Endothelial cell of umbilical vein (primary cell): ENCODE measurements around the gene SENP6. TPM values are rescaled to one million over a fixed set of nuclear protein-coding genes. Genes with fewer than 3 reads are reported as not detected.

ENCODE experiments used
- BruUV-seq: library from RNA; stranded (reverse); fragments of 400-500 nt; replicated peaks from 2 replicates; lab custom pipeline; 2021; lab: Mats Ljungman, UMichigan
- CTCF ChIA-PET: fragments of 300-600, 350-600 bp; sonication (Branson Sonifier 250); formaldehyde crosslinking; loops from one replicate; lab custom pipeline; 2021; ENCODE audit warnings: antibody characterized with exemption, inconsistent platforms; lab: Charles Lee
- POLR2A ChIA-PET: fragments of 300-600, 350-600 bp; sonication (Branson Sonifier 250); formaldehyde crosslinking; loops from one replicate; lab custom pipeline; 2021; ENCODE audit warnings: antibody characterized with exemption, inconsistent platforms; lab: Charles Lee
- DNase-seq: peaks from one replicate; pipeline ENCODE4 v3.0.0-alpha.2; 2011; ENCODE audit warnings: low read depth, low spot score
- FAIRE-seq: peaks from 2 replicates; lab custom pipeline; 2011; peaks lifted over from hg19 to GRCh38; lab: Jason Lieb, UNC
- H2AFZ ChIP-seq: 2 replicates; pipeline ENCODE4 v1.6.0; 2012; ENCODE audit warnings: low read depth, low read length, control low read depth, inconsistent platforms
- H3K27ac ChIP-seq: 2 replicates; pipeline ENCODE4 v1.5.1; 2011; ENCODE audit warnings: low read depth, mild to moderate bottlenecking, control low read depth, low read length, moderate library complexity; ENCODE audit not compliant: insufficient read depth
- H3K27me3 ChIP-seq, 2 experiments: 2 replicates each; pipeline versions ENCODE4 v1.6.0 to v1.6.1; 2011; ENCODE audit warnings: low read length in 2 of 2, mixed read lengths in 1 of 2; ENCODE audit not compliant: control insufficient read depth in 2 of 2, insufficient read depth in 2 of 2
- H3K36me3 ChIP-seq, 2 experiments: 2 replicates in 1 of 2; 3 replicates in 1 of 2; pipeline ENCODE4 v1.5.1; 2011; ENCODE audit warnings: low read length in 2 of 2, mild to moderate bottlenecking in 1 of 2, moderate library complexity in 1 of 2; ENCODE audit not compliant: control insufficient read depth in 2 of 2, insufficient read depth in 2 of 2; ENCODE audit errors: extremely low read depth in 1 of 2
- H3K4me1 ChIP-seq: 3 replicates; pipeline ENCODE4 v1.5.1; 2011; ENCODE audit warnings: mild to moderate bottlenecking, low read length; ENCODE audit not compliant: control insufficient read depth, insufficient read depth; ENCODE audit errors: extremely low read depth
- H3K4me2 ChIP-seq: 2 replicates; pipeline ENCODE4 v1.6.1; 2011; ENCODE audit warnings: low read length, control low read depth, mixed read lengths; ENCODE audit not compliant: insufficient read depth
- H3K4me3 ChIP-seq, 3 experiments: fragments of 200-600 bp in 1 of 3; sonication (generic), shearing (Covaris generic) in 1 of 3; replicated peaks in 1 of 3; 2 replicates each; pipeline ENCODE4 v1.5.1; 2011 to 2016; ENCODE audit warnings: control low read depth in 3 of 3, low read length in 3 of 3, mild to moderate bottlenecking in 2 of 3, inconsistent platforms in 1 of 3, low read depth in 1 of 3, moderate library complexity in 1 of 3; ENCODE audit not compliant: insufficient read depth in 1 of 3
- H3K79me2 ChIP-seq: 2 replicates; pipeline ENCODE4 v1.6.0; 2012; ENCODE audit warnings: low read length, inconsistent platforms; ENCODE audit not compliant: control insufficient read depth, insufficient read depth
- H3K9ac ChIP-seq: replicated peaks from 2 replicates; pipeline ENCODE3; 2011; ENCODE audit warnings: low read length, control low read depth; ENCODE audit not compliant: insufficient read depth; ENCODE audit errors: extremely low read depth
- H3K9me1 ChIP-seq: replicated peaks from 3 replicates; pipeline ENCODE4 v1.6.0; 2011; ENCODE audit warnings: mild to moderate bottlenecking, low read length; ENCODE audit not compliant: control insufficient read depth, insufficient read depth; ENCODE audit errors: extremely low read depth
- H3K9me3 ChIP-seq: replicated peaks from 2 replicates; pipeline ENCODE4 v1.5.1; 2012; ENCODE audit warnings: low read length, inconsistent platforms; ENCODE audit not compliant: control insufficient read depth, insufficient read depth
- H4K20me1 ChIP-seq: replicated peaks from 2 replicates; pipeline ENCODE3; 2011; ENCODE audit warnings: mild to moderate bottlenecking, low read length; ENCODE audit not compliant: control insufficient read depth, insufficient read depth; ENCODE audit errors: extremely low read depth
- EZH2 ChIP-seq: IDR thresholded peaks from 2 replicates; pipeline ENCODE4 v1.6.1; 2012; ENCODE audit warnings: borderline replicate concordance, low read depth, mild to moderate bottlenecking, moderate library complexity, low read length, inconsistent platforms; ENCODE audit not compliant: severe bottlenecking
- FOS ChIP-seq: IDR thresholded peaks from 2 replicates; pipeline ENCODE4 v1.6.1; 2011; ENCODE audit warnings: mild to moderate bottlenecking, low read length, moderate library complexity, borderline replicate concordance; ENCODE audit not compliant: insufficient read depth
- GATA2 ChIP-seq: IDR thresholded peaks from 2 replicates; pipeline ENCODE4 v1.7.0; 2011; ENCODE audit warnings: low read depth, mild to moderate bottlenecking, moderate library complexity, mixed read lengths, low read length; ENCODE audit not compliant: insufficient read length, insufficient read depth
- JUN ChIP-seq: IDR thresholded peaks from 2 replicates; pipeline ENCODE4 v1.6.1; 2011; ENCODE audit warnings: borderline replicate concordance, low read depth; ENCODE audit not compliant: insufficient read length, insufficient read depth
- MYC ChIP-seq: IDR thresholded peaks from one replicate; pipeline ENCODE4 v1.6.1; 2011; ENCODE audit warnings: mild to moderate bottlenecking, low read depth, low read length
- POLR2A ChIP-seq: IDR thresholded peaks from 2 replicates; pipeline ENCODE4 v1.6.1; 2012; ENCODE audit warnings: low read depth, mild to moderate bottlenecking, control low read depth, low read length
- POLR2AphosphoS5 ChIP-seq: IDR thresholded peaks from 2 replicates; pipeline ENCODE4 v1.6.1; 2012; ENCODE audit warnings: low read depth, mild to moderate bottlenecking, control low read depth, low read length, moderate library complexity; ENCODE audit not compliant: insufficient read depth
- dilution Hi-C: fragments of 300-500 bp; cut with MboI; formaldehyde crosslinking; loops from one replicate; pipeline ENCODE4 v1.15.0; 2019; ENCODE audit warnings: low sequenced_read_pairs; ENCODE audit not compliant: extremely low pct_ligation_motif_present
- intact Hi-C: fragments of 100-400 bp; cut with micrococcal nuclease; formaldehyde crosslinking; loops from one replicate; pipeline ENCODE4 v1.10.0; 2022
- polyA plus RNA-seq, 4 experiments: library from polyadenylated mRNA; depleted of rRNA in 3 of 4; stranded (reverse) in 3 of 4; unstranded in 1 of 4; fragments of >200 nt; gene quantifications; 2 replicates each; pipeline versions ENCODE4 v1.2.1 to v1.2.3, GENCODE V29; 2011 to 2012; ENCODE audit warnings: missing spikeins in 1 of 4
- total RNA-seq: library from RNA; stranded (reverse); gene quantifications from 2 replicates; pipeline ENCODE4 v1.2.3, GENCODE V29; 2021
- TF ChIP-seq, protein P1 (sequence below): IDR thresholded peaks from 2 replicates; pipeline ENCODE4 v1.6.1; 2011; ENCODE audit not compliant: insufficient read depth, insufficient read length
- TF ChIP-seq, protein P2 (sequence below), 2 donors: IDR thresholded peaks; 1 replicate in 1 of 2; 2 replicates in 1 of 2; pipeline ENCODE4 v1.5.1; 2011; ENCODE audit warnings: low read length in 2 of 2, mild to moderate bottlenecking in 2 of 2, moderate library complexity in 2 of 2, control low read depth in 1 of 2, inconsistent platforms in 1 of 2, low read depth in 1 of 2; ENCODE audit not compliant: insufficient read depth in 1 of 2; ENCODE audit errors: extremely low read depth in 1 of 2

Gene SENP6
- total and polyA plus RNA-seq, 2 donors (not counting 3 experiments of a cell fraction or from before 2014, with no cell fraction given) = 11.5 to 99.1 TPM

DNA sequence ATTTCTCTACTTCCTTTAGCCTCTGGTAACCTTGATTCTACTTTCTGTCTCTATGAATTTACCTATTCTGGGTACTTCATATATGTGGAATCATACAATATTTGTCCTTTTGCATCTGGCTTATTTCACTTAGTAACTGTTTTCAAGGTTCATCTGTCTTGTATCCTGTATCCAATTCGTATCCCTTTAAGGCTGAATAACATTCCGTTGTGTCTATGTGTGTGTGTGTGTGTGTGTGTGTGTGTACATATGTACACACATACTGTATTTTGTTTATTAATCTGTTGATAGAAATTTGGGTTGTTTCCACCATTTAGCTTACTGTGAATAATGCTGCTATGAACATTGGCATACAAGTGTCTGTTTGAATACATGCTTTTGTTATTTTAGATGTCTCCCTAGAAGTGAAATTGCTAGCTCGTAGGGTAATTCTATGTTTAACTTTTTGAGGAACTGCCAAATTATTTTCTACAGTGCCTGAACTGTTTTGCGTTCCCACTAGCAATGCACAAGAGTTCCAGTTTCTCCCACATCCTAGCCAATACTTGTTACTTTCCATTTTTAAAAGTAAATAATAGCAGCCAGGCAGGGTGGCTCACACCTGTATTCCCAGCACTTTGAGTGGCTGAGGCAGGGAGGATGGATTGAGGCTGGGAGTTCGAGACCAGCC is 17.7 kb downstream of the SENP6 start:
- Histone ChIP-seq H4K20me1 (peaks cover 22% of the 10 kb centered on the region), H3K79me2 (peaks cover 94% of the 10 kb centered on the region), H3K4me3 (no peak overlapping the region), H3K9me3 (no peaks in the 10 kb centered on the region), H3K36me3 (peaks cover 0 to 3% of the 10 kb centered on the region in 2 experiments), H2AFZ (no peak overlapping the region), H3K9me1 (peaks cover 4% of the 10 kb centered on the region), H3K4me1 (no peaks in the 10 kb centered on the region), H3K27ac (no peak overlapping the region), H3K9ac (no peak overlapping the region), H3K4me2 (no peak overlapping the region), H3K27me3 (no peaks in the 10 kb centered on the region)
- CTCF ChIA-PET = interaction anchor here (1.1 to 2.1 kb wide), 4 partner anchors 7 to 86 kb away, joined by 3 to 9 read pairs (median 4); no protein-coding TSS in a partner anchor
- DNase-seq (no peak), FAIRE-seq (no peak)
- dilution Hi-C loops = no loop called here
- TF ChIP-seq POLR2A = no peak
- TF ChIP-seq FOS = no peak
- TF ChIP-seq, protein P1, sequence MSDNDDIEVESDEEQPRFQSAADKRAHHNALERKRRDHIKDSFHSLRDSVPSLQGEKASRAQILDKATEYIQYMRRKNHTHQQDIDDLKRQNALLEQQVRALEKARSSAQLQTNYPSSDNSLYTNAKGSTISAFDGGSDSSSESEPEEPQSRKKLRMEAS = no peak
- TF ChIP-seq POLR2AphosphoS5 = no peak
- no peak for TF ChIP-seq GATA2
- TF ChIP-seq, protein P2, sequence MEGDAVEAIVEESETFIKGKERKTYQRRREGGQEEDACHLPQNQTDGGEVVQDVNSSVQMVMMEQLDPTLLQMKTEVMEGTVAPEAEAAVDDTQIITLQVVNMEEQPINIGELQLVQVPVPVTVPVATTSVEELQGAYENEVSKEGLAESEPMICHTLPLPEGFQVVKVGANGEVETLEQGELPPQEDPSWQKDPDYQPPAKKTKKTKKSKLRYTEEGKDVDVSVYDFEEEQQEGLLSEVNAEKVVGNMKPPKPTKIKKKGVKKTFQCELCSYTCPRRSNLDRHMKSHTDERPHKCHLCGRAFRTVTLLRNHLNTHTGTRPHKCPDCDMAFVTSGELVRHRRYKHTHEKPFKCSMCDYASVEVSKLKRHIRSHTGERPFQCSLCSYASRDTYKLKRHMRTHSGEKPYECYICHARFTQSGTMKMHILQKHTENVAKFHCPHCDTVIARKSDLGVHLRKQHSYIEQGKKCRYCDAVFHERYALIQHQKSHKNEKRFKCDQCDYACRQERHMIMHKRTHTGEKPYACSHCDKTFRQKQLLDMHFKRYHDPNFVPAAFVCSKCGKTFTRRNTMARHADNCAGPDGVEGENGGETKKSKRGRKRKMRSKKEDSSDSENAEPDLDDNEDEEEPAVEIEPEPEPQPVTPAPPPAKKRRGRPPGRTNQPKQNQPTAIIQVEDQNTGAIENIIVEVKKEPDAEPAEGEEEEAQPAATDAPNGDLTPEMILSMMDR (IDR thresholded peaks at IDR 0.05; ENCODE audit: extremely low read depth in 1 of 2, insufficient read depth in 1 of 2, low read depth in 1 of 2, low read length in 2 of 2) = no peak
- TF ChIP-seq EZH2 = no peak
- TF ChIP-seq JUN = no peak
- TF ChIP-seq MYC = no peak
- BruUV-seq = no TSS peak
- POLR2A ChIA-PET = no interaction called here
- intact Hi-C loops = no loop called here
